GM06990 (cell line): ENCODE measurements around the gene KPNA2.
"Not testable (repeated sequence)": the region's sequence is repeated elsewhere in the genome, so short reads cannot be mapped to it uniquely, and the experiment has no call there.

ENCODE experiments used
- DNase-seq: peaks from one replicate; pipeline ENCODE4 v3.0.0-alpha.2; 2011; ENCODE audit not compliant: insufficient read length; ENCODE audit errors: extremely low read depth
- H3K27me3 ChIP-seq: replicated peaks from 2 replicates; pipeline ENCODE4 v1.6.0; 2011; ENCODE audit warnings: low read length; ENCODE audit not compliant: control insufficient read depth, insufficient read depth
- H3K36me3 ChIP-seq: 2 replicates; pipeline ENCODE4 v1.5.1; 2011; ENCODE audit warnings: low read length; ENCODE audit not compliant: control insufficient read depth, insufficient read depth
- H3K4me3 ChIP-seq: replicated peaks from 2 replicates; pipeline ENCODE4 v1.5.1; 2011; ENCODE audit warnings: low read depth, mild to moderate bottlenecking, control low read depth, low read length
- CTCF ChIP-seq: IDR thresholded peaks from 2 replicates; pipeline ENCODE4 v1.5.1; 2011; ENCODE audit warnings: low read length, control low read depth, mild to moderate bottlenecking, inconsistent platforms; ENCODE audit not compliant: insufficient read depth, poor library complexity, severe bottlenecking

Gene KPNA2

GRCh38 chr17:68004201-68004600, 31.3 kb upstream of the KPNA2 start:
- Histone ChIP-seq H3K36me3 (no peaks in the 10 kb centered on the region), H3K4me3 (no peak overlapping the region), H3K27me3 (no peaks in the 10 kb centered on the region)
- no peak for TF ChIP-seq CTCF
- DNase-seq = no peak

GRCh38 chr17:68006797-68007196, 28.7 kb upstream of the KPNA2 start:
- no peak for TF ChIP-seq CTCF
- no peak for DNase-seq
- H3K27me3 ChIP-seq = no peaks in the 10 kb centered on the region
- H3K36me3 ChIP-seq = no peaks in the 10 kb centered on the region
- no peak overlapping the region for H3K4me3 ChIP-seq

- H3K27me3 ChIP-seq = no peaks in the 10 kb centered on the region
- TF ChIP-seq CTCF = peak; percentile 80
- H3K4me3 ChIP-seq = peak overlapping the region; percentile 40
- no peaks in the 10 kb centered on the region for H3K36me3 ChIP-seq
- peak; percentile 34 for DNase-seq
Measured at GRCh38 chr17:68011199-68011665, 24.3 kb upstream of the KPNA2 start.

GRCh38 chr17:68013385-68013784, 22.1 kb upstream of the KPNA2 start:
- H3K4me3 ChIP-seq = no peak overlapping the region
- H3K36me3 ChIP-seq = no peaks in the 10 kb centered on the region
- H3K27me3 ChIP-seq = no peaks in the 10 kb centered on the region
- TF ChIP-seq CTCF = no peak
- no peak for DNase-seq

GRCh38 chr17:68015081-68015723, 20.3 kb upstream of the KPNA2 start:
- no peaks in the 10 kb centered on the region for H3K36me3 ChIP-seq
- H3K4me3 ChIP-seq = no peak overlapping the region
- no peak for TF ChIP-seq CTCF
- no peak for DNase-seq
- no peaks in the 10 kb centered on the region for H3K27me3 ChIP-seq

- H3K27me3 ChIP-seq = no peaks in the 10 kb centered on the region
- H3K4me3 ChIP-seq = no peak overlapping the region
- TF ChIP-seq CTCF = no peak
- no peaks in the 10 kb centered on the region for H3K36me3 ChIP-seq
- no peak for DNase-seq
Measured at GRCh38 chr17:68016838-68017237, 18.7 kb upstream of the KPNA2 start.

GRCh38 chr17:68018493-68018892, 17.0 kb upstream of the KPNA2 start:
- DNase-seq, H3K27me3 ChIP-seq, H3K4me3 ChIP-seq, H3K36me3 ChIP-seq: not testable (repeated sequence)
